LNCaP clone FGC (cell line): ENCODE results near the gene DLX4.

Experiments used
- DNase-seq: peaks from one replicate; pipeline ENCODE4 v3.0.0-alpha.2; 2011; ENCODE audit warnings: low read depth
- H3K4me3 ChIP-seq: 2 replicates; pipeline ENCODE4 v1.5.1; 2011; ENCODE audit warnings: mild to moderate bottlenecking, low read depth, low read length, control low read depth
- CTCF ChIP-seq: IDR thresholded peaks from 2 replicates; pipeline ENCODE4 v1.5.1; 2012; ENCODE audit warnings: mild to moderate bottlenecking; ENCODE audit not compliant: control insufficient read depth, insufficient read depth; ENCODE audit errors: extremely low read depth

Gene DLX4

DNA sequence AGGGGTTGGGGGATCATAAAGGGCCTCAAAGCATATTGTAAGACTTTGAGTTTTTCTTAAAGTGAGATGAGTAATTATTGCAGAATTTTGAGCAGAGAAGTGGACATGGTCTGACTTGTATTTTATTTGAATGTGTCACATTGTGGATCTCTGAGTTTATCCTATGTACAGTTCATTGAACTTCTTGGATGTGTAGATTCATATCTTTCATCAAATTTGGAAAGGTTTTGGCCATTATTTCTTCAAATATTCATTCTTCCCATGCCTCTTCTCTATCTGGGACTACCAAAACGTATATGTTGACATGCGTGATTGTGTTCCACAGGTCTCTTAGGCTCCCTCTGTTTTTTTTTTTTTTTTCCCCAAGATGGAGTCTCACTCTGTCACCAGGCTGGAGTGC lies 40.3 kb downstream of the DLX4 start:
- H3K4me3 ChIP-seq = no peak overlapping the region
- DNase-seq = no peak
- no peak for TF ChIP-seq CTCF

GRCh38 chr17:50013079-50013478 lies 44.1 kb downstream of the DLX4 start:
- no peak for TF ChIP-seq CTCF
- H3K4me3 ChIP-seq = no peak overlapping the region
- no peak for DNase-seq

DNA sequence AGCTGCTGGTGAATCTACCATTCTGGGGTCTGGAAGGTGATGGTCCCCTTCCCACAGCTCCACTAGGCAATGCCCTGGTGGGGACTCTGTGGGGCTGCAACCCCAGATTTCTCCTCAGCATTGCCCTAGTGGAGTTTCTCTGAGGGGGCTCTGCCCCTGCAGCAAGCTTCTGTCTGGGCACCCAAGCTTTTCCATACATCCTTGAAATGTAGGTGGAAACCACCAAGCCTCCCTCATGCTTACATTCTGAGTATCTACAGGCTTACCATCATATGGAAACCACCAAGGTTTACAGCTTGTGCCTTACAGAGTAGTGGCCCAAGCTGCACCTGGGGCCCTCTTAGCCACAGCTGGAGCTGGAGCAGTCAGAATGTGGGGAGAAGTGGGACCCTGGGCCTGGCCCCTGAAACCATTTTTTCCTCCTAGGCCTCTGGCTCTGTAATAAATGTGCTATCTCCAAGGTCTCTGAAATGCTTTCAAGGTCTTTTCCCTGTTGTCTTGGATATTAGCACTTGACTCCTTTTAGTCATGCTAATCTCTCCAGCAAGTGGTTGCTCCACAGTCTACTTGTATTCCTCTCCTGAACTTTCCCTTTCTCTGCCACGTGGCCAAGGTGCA lies 45.6 kb downstream of the DLX4 start:
- no peak for TF ChIP-seq CTCF
- no peak for DNase-seq
- H3K4me3 ChIP-seq = no peak overlapping the region

- DNase-seq = no peak
- no peak for TF ChIP-seq CTCF
- no peak overlapping the region for H3K4me3 ChIP-seq
Measured at GRCh38 chr17:50015146-50015545, 46.2 kb downstream of the DLX4 start.

DNA sequence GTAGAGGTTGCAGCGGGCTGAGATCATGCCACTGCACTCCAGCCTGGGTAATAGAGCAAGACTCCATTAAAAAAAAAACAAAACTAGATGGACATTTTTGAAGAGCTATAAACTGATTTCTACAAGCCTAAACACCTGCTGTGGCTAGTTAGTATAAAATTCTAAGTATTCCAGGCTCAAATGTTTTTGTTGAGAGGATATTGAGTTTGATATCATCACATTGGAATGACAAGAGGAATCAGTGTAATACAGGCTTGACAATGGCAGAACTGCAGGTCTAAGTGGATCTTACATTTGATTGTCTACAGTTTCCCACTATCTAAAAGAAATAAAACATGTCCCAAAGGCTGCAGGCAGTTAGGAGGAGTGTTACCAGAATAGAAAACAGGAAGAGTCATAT lies 49.9 kb downstream of the DLX4 start:
- TF ChIP-seq CTCF = no peak
- H3K4me3 ChIP-seq = no peak overlapping the region
- no peak for DNase-seq

DNA sequence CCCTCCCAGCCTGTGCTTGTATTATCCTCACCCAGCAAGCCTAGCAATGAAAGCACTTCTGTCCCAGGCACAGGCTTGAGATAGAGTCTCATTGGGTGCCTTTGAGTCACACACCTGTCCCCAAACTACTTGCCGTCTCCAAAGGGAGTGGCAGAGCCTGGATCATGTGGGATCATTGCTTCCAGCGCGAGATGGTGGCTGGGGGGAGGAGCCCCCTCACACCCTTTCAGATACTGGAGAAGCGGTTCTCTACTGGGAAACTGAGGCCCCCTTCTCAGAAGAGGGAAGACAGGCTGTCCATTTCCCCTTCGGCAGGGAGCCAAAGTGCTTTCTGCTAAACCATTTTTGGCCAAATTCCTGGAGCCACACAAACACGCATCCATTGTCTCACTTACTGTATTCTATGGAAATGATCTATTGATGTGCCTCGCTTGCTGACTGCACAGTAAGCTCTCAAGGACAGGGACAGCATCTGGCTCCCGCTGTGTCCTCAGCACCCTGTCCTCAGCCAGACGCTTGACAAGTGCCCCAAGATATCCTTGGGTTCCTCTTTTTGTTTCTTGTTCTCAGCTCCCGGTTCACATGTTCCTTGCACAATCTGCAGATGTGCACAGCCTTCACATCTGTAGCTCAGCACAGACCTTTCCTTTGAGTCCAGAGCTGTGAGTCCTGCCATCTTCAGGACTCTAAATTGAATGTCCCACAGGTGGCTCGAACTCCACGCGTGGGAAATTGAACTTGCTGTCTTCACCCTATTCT lies 52.0 kb downstream of the DLX4 start:
- H3K4me3 ChIP-seq = no peak overlapping the region
- DNase-seq = no peak
- TF ChIP-seq CTCF = no peak

DNA sequence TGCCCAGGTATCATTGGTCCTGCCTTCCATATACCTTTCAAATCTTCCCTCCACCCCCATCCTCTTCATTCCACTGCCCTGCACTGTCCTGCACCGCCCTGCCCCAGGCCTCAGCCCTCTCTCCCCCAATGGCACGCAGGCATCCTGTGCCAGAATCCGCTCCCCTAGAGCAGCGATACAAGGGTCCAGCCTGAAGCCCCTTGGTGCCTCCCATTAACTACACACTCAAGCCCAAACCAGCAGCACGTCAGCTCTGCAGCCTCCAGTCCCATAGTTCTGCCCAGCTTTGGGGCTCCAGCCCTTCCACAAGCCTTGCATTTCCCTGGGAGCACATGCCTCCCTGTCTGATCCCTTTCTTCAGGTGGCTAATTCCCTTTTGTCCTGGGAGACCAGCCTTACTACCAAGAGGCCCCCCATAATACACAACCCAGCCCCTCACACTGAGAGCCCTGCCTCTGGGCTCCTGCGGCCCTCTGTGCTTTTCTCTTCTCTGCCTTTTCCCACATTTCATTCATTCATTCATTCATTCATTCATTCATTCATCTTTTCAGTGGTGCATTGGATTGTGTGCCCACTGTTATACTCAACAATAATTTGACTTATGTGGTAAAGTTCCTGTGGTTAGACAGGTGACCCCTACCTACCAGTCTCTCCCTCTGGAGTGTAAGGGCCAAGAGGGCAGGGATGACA lies 52.8 kb downstream of the DLX4 start:
- no peak for TF ChIP-seq CTCF
- DNase-seq = no peak
- H3K4me3 ChIP-seq = no peak overlapping the region
